HCT116 (cell line): Measurements from ENCODE around the gene YTHDF1. TPM values are rescaled to one million over a fixed set of nuclear protein-coding genes. Genes with fewer than 3 reads are reported as not detected.

Source experiments
- ATAC-seq: fragments of 200-7000 bp; cut with Tn5 transposase; 2 replicates; pipeline ENCODE4 v1.9.1; 2020; ENCODE audit warnings: mild to moderate bottlenecking, moderate library complexity
- BruUV-seq: library from RNA; stranded (reverse); fragments of 400-500 nt; replicated peaks from 2 replicates; lab custom pipeline; 2021; lab: Mats Ljungman, UMichigan
- CTCF ChIA-PET: fragments of 300-600 bp; sonication (Branson Sonifier 250); formaldehyde crosslinking; loops from one replicate; lab custom pipeline; 2021; ENCODE audit warnings: antibody characterized with exemption; lab: Charles Lee
- POLR2A ChIA-PET: fragments of 300-600, 350-600 bp; sonication (Branson Sonifier 250); formaldehyde crosslinking; loops from one replicate; lab custom pipeline; 2021; ENCODE audit warnings: antibody characterized with exemption; lab: Charles Lee
- RAD21 ChIA-PET, 2 experiments: fragments of 300-600 bp; sonication (Branson Sonifier 250); formaldehyde crosslinking; loops; one replicate each; lab custom pipeline; 2023; ENCODE audit warnings: low total read pairs in 2 of 2; ENCODE audit not compliant: uncharacterized antibody in 2 of 2, unreplicated experiment in 2 of 2, low non-redundant PET in 1 of 2; lab: Charles Lee
- DNase-seq: peaks from one replicate; pipeline ENCODE4 v3.0.0-alpha.2; 2010; ENCODE audit warnings: low read depth, low spot score
- H2AFZ ChIP-seq: fragments of 200-600 bp; shearing (Covaris generic), sonication (generic); 2 replicates; pipeline ENCODE4 v1.6.1; 2017; ENCODE audit warnings: low read depth, mixed run types, mixed read lengths, antibody characterized with exemption, low read length; ENCODE audit not compliant: poor library complexity, severe bottlenecking
- H3K27ac ChIP-seq: 2 replicates; pipeline ENCODE4 v1.5.1; 2012; ENCODE audit warnings: low read depth, low read length
- H3K27me3 ChIP-seq: fragments of 200-600 bp; sonication (generic); 2 replicates; pipeline ENCODE4 v1.6.1; 2016; ENCODE audit warnings: mixed run types, low read length, mixed read lengths; ENCODE audit not compliant: insufficient read depth
- H3K36me3 ChIP-seq, 2 experiments: fragments of 200-500 bp in 1 of 2; fragments of 200-600 bp in 1 of 2; sonication (Bioruptor generic) in 1 of 2; sonication (generic) in 1 of 2; 2 replicates each; pipeline versions ENCODE4 v1.5.1 to v1.6.1; 2014 to 2016; ENCODE audit warnings: low read length in 2 of 2, inconsistent platforms in 1 of 2, mixed read lengths in 1 of 2, mixed run types in 1 of 2; ENCODE audit not compliant: insufficient read depth in 2 of 2, control insufficient read depth in 1 of 2
- H3K4me1 ChIP-seq, 2 experiments: fragments of 200-600 bp in 1 of 2; sonication (generic) in 1 of 2; 2 replicates each; pipeline versions ENCODE4 v1.5.1 to v1.6.1; 2012 to 2017; ENCODE audit warnings: low read length in 2 of 2, inconsistent platforms in 1 of 2, mild to moderate bottlenecking in 1 of 2, mixed read lengths in 1 of 2, mixed run types in 1 of 2, moderate library complexity in 1 of 2; ENCODE audit not compliant: insufficient read depth in 2 of 2, control insufficient read depth in 1 of 2
- H3K4me2 ChIP-seq: fragments of 200-600 bp; sonication (generic); 2 replicates; pipeline ENCODE4 v1.6.1; 2017; ENCODE audit warnings: mixed run types, low read length, mixed read lengths
- H3K4me3 ChIP-seq, 2 experiments: fragments of 200-600 bp in 1 of 2; sonication (generic) in 1 of 2; replicated peaks in 1 of 2; 2 replicates each; pipeline ENCODE4 v1.5.1; 2011 to 2016; ENCODE audit warnings: low read length in 2 of 2, control low read depth in 1 of 2, low read depth in 1 of 2, mild to moderate bottlenecking in 1 of 2, mixed read lengths in 1 of 2, mixed run types in 1 of 2
- H3K79me2 ChIP-seq: fragments of 200-600 bp; sonication (generic); 2 replicates; pipeline ENCODE4 v1.6.1; 2017; ENCODE audit warnings: mild to moderate bottlenecking, mixed run types, low read length, moderate library complexity, mixed read lengths; ENCODE audit not compliant: insufficient read depth
- H3K9ac ChIP-seq: fragments of 200-600 bp; sonication (generic); 2 replicates; pipeline ENCODE4 v1.6.1; 2016; ENCODE audit warnings: low read length, mixed read lengths
- H3K9me2 ChIP-seq: fragments of 200-600 bp; sonication (generic), shearing (Covaris generic); 2 replicates; pipeline ENCODE4 v1.6.1; 2017; ENCODE audit warnings: mixed run types, mild to moderate bottlenecking, moderate library complexity; ENCODE audit not compliant: insufficient read depth
- H3K9me3 ChIP-seq, 2 experiments: fragments of 200-500 bp in 1 of 2; fragments of 200-600 bp in 1 of 2; sonication (Bioruptor generic) in 1 of 2; sonication (generic) in 1 of 2; 2 replicates each; pipeline ENCODE4 v1.6.1; 2014 to 2017; ENCODE audit warnings: low read length in 2 of 2, mixed read lengths in 2 of 2, inconsistent platforms in 1 of 2, low read depth in 1 of 2, mild to moderate bottlenecking in 1 of 2, mixed run types in 1 of 2, moderate library complexity in 1 of 2; ENCODE audit not compliant: control insufficient read depth in 1 of 2, insufficient read depth in 1 of 2
- H4K20me1 ChIP-seq: fragments of 200-600 bp; sonication (generic), shearing (Covaris generic); 2 replicates; pipeline ENCODE4 v1.6.1; 2017; ENCODE audit warnings: mixed run types, mild to moderate bottlenecking, moderate library complexity; ENCODE audit not compliant: insufficient read depth
- CTCF ChIP-seq, 3 experiments: fragments of 200-600 bp in 1 of 3; sonication (generic) in 1 of 3; IDR thresholded peaks in 2 of 3; conservative IDR thresholded peaks in 1 of 3; 2 replicates each; pipeline ENCODE4 v1.5.1; 2012 to 2017; ENCODE audit warnings: low read depth in 2 of 3, low read length in 2 of 3, antibody characterized with exemption in 1 of 3, borderline replicate concordance in 1 of 3, control low read depth in 1 of 3, mild to moderate bottlenecking in 1 of 3, mixed read lengths in 1 of 3, mixed run types in 1 of 3, moderate library complexity in 1 of 3; ENCODE audit not compliant: insufficient read depth in 1 of 3
- EGR1 ChIP-seq: IDR thresholded peaks from 2 replicates; pipeline ENCODE4 v1.6.1; 2012; ENCODE audit warnings: low read depth
- ELF1 ChIP-seq: IDR thresholded peaks from 2 replicates; pipeline ENCODE4 v1.6.1; 2012; ENCODE audit warnings: low read depth, borderline replicate concordance
- EZH2phosphoT487 ChIP-seq: fragments of 200-600 bp; IDR thresholded peaks from 2 replicates; pipeline ENCODE4 v1.6.1; 2018; ENCODE audit warnings: antibody characterized with exemption, borderline replicate concordance
- JUND ChIP-seq: IDR thresholded peaks from 2 replicates; pipeline ENCODE4 v1.6.1; 2012
- MAX ChIP-seq: IDR thresholded peaks from 2 replicates; pipeline ENCODE4 v1.6.1; 2012
- POLR2A ChIP-seq: IDR thresholded peaks from 2 replicates; pipeline ENCODE4 v1.7.0; 2011; ENCODE audit warnings: borderline replicate concordance; ENCODE audit not compliant: insufficient read depth, insufficient read length; ENCODE audit errors: extremely low read depth
- POLR2AphosphoS5 ChIP-seq: IDR thresholded peaks from 2 replicates; pipeline ENCODE4 v1.6.1; 2011; ENCODE audit warnings: mild to moderate bottlenecking, low read depth, low read length, moderate library complexity
- RAD21 ChIP-seq: IDR thresholded peaks from 2 replicates; pipeline ENCODE4 v1.6.1; 2012; ENCODE audit warnings: low read depth, mild to moderate bottlenecking
- REST ChIP-seq: IDR thresholded peaks from 2 replicates; pipeline ENCODE4 v1.6.1; 2012; ENCODE audit warnings: low read depth
- SP1 ChIP-seq: IDR thresholded peaks from 2 replicates; pipeline ENCODE4 v1.6.1; 2012; ENCODE audit warnings: low read depth
- TCF7L2 ChIP-seq: IDR thresholded peaks from 2 replicates; pipeline ENCODE4 v1.7.0; 2011; ENCODE audit warnings: borderline replicate concordance, inconsistent platforms; ENCODE audit not compliant: insufficient read depth, insufficient read length; ENCODE audit errors: extremely low read depth
- YY1 ChIP-seq: IDR thresholded peaks from 2 replicates; pipeline ENCODE4 v1.6.1; 2011; ENCODE audit warnings: low read length, low read depth, moderate library complexity, mild to moderate bottlenecking; ENCODE audit not compliant: insufficient replicate concordance; ENCODE audit errors: extremely low read depth
- ZFX ChIP-seq: fragments of 450-650 bp; IDR thresholded peaks from 2 replicates; pipeline ENCODE4 v1.6.1; 2017
- intact Hi-C: fragments of 100-400 bp; cut with micrococcal nuclease; formaldehyde crosslinking; loops from 2 replicates; pipeline ENCODE4 v1.10.0; 2022
- total RNA-seq: library from RNA; stranded (reverse); gene quantifications from one replicate; pipeline ENCODE4 v1.2.1, GENCODE V29; 2021; ENCODE audit not compliant: unreplicated experiment

The YTHDF1 gene
- total RNA-seq, 1 experiment from 2014 or later: 42.8 TPM

- TF ChIP-seq EGR1: no peak
- TF ChIP-seq RAD21: no peak
- no peak for TF ChIP-seq REST
- no peak for TF ChIP-seq SP1
- TF ChIP-seq TCF7L2: no peak
- TF ChIP-seq POLR2AphosphoS5: no peak
- no peak for TF ChIP-seq EZH2phosphoT487
- TF ChIP-seq CTCF (IDR thresholded peaks at IDR 0.05 in 2 of 3, conservative IDR thresholded peaks at IDR 0.05 in 1 of 3; ENCODE audit: borderline replicate concordance in 1 of 3, insufficient read depth in 1 of 3, low read depth in 2 of 3, low read length in 2 of 3): no peak
- no peak for TF ChIP-seq JUND
- TF ChIP-seq MAX: no peak
- TF ChIP-seq ZFX: no peak
- no peak for TF ChIP-seq YY1
- no peak for TF ChIP-seq POLR2A
- no peak for TF ChIP-seq ELF1
- TF ChIP-seq, all 23 proteins: peak for 0
- DNase-seq (no peak), ATAC-seq (no peak)
- ChIA-PET CTCF (no interaction called here), RAD21 (no interaction called here), POLR2A (interaction anchor here (1.3 kb wide), 1 partner anchor 14 kb away, joined by 3 read pairs; no protein-coding TSS in a partner anchor)
- H3K9me2 ChIP-seq: no peaks in the 10 kb centered on the region
- no peak overlapping the region for H2AFZ ChIP-seq
- H3K4me1 ChIP-seq: peaks cover 22 to 37% of the 10 kb centered on the region in 2 experiments
- intact Hi-C loops: no loop called here
- no peak overlapping the region for H3K9ac ChIP-seq
- H3K9me3 ChIP-seq: no peaks in the 10 kb centered on the region
- no peaks in the 10 kb centered on the region for H3K27me3 ChIP-seq
- no peak overlapping the region for H3K4me3 ChIP-seq
- no peak overlapping the region for H3K27ac ChIP-seq
- no peaks in the 10 kb centered on the region for H3K79me2 ChIP-seq
- no peaks in the 10 kb centered on the region for H4K20me1 ChIP-seq
- BruUV-seq: no TSS peak
- H3K36me3 ChIP-seq: no peaks in the 10 kb centered on the region
- H3K4me2 ChIP-seq: no peak overlapping the region
These were observed 4.9 kb upstream of the YTHDF1 start for GRCh38 chr20:63220696-63221399.
